Muscle layer of colon (tissue), 2 donors: ENCODE measurements around the gene KRT81.
"Not testable (repeated sequence)": the region's sequence is repeated elsewhere in the genome, so short reads cannot be mapped to it uniquely, and the experiment has no call there.

ENCODE experiments used
- H3K27ac ChIP-seq: one replicate; pipeline ENCODE4 v1.7.0; 2013; ENCODE audit warnings: low read depth, mild to moderate bottlenecking, low read length, moderate library complexity
- H3K27me3 ChIP-seq, 2 donors: one replicate each; pipeline ENCODE4 v1.7.0; 2013; ENCODE audit warnings: low read length in 2 of 2, mild to moderate bottlenecking in 2 of 2; ENCODE audit not compliant: insufficient read depth in 2 of 2, control insufficient read depth in 1 of 2
- H3K36me3 ChIP-seq: one replicate; pipeline ENCODE4 v1.7.0; 2013; ENCODE audit warnings: mild to moderate bottlenecking, low read length; ENCODE audit not compliant: insufficient read depth
- H3K4me1 ChIP-seq: one replicate; pipeline ENCODE4 v1.7.0; 2013; ENCODE audit warnings: mild to moderate bottlenecking, low read length; ENCODE audit not compliant: insufficient read depth
- H3K4me3 ChIP-seq, 2 donors: one replicate each; pipeline ENCODE4 v1.7.0; 2013; ENCODE audit warnings: low read length in 2 of 2, low read depth in 1 of 2, mild to moderate bottlenecking in 1 of 2, moderate library complexity in 1 of 2
- H3K9ac ChIP-seq: one replicate; pipeline ENCODE4 v1.7.0; 2013; ENCODE audit warnings: low read length
- H3K9me3 ChIP-seq: one replicate; pipeline ENCODE4 v1.7.0; 2013; ENCODE audit warnings: mild to moderate bottlenecking, low read length
- donor health status: abdominal sarcoma.
- donor health status: Adenocarcinoma of cecum.

Gene KRT81

DNA sequence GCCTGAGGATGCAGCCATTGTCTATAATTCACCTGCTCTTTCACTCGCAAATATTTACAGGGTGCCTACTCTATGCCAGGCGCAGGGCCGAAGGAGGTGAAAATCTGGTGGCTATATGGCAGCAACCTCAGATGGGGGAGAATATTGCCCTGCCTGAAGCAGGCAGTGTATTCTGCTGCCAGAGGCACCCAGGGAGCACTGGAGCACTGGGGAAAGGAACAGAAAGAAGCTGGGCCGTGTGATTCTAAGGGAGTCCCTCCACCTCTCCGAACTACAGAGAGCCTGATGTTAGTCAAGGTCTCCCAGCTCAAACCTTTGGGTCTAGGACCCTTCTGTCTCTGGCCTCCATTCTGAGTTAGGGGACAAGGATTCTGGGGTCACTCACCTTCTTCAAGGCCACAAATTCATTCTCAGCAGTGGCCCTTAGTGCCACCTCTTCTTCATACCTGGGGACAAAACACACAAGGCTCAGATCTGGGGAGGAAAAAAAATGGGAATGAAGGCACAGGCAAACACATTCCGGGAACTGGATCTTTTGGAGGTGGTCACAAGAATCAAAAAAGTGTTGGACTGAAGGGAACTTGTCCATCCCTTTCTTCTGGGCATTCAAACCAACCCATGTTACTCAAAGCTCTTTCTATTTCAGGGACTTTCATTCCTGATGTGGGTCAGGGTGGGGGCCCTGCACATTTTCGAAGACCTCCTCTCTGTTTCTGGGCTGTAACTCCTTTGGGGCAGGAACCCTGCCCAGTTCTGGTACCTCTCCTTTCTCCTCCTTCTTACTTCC, 36.2 kb downstream of the KRT81 start:
- Histone ChIP-seq H3K27me3 (peaks cover 8 to 27% of the 10 kb centered on the region in 2 donors), H3K4me3 (no peak overlapping the region), H3K9ac (no peak overlapping the region)

GRCh38 chr12:52254180-52254964, 37.0 kb downstream of the KRT81 start:
- peaks cover 8 to 28% of the 10 kb centered on the region in 2 donors for H3K27me3 ChIP-seq
- no peaks in the 10 kb centered on the region for H3K36me3 ChIP-seq
- no peak overlapping the region for H3K9ac ChIP-seq
- peaks cover 2% of the 10 kb centered on the region for H3K4me1 ChIP-seq
- no peaks in the 10 kb centered on the region for H3K9me3 ChIP-seq
- no peak overlapping the region for H3K27ac ChIP-seq
- H3K4me3 ChIP-seq, result no peak overlapping the region

More for the DNA sequence above, 36.2 kb downstream of the KRT81 start:
- Histone ChIP-seq H3K9me3 (no peaks in the 10 kb centered on the region), H3K27ac (no peak overlapping the region), H3K36me3 (no peaks in the 10 kb centered on the region), H3K4me1 (no peaks in the 10 kb centered on the region)

DNA sequence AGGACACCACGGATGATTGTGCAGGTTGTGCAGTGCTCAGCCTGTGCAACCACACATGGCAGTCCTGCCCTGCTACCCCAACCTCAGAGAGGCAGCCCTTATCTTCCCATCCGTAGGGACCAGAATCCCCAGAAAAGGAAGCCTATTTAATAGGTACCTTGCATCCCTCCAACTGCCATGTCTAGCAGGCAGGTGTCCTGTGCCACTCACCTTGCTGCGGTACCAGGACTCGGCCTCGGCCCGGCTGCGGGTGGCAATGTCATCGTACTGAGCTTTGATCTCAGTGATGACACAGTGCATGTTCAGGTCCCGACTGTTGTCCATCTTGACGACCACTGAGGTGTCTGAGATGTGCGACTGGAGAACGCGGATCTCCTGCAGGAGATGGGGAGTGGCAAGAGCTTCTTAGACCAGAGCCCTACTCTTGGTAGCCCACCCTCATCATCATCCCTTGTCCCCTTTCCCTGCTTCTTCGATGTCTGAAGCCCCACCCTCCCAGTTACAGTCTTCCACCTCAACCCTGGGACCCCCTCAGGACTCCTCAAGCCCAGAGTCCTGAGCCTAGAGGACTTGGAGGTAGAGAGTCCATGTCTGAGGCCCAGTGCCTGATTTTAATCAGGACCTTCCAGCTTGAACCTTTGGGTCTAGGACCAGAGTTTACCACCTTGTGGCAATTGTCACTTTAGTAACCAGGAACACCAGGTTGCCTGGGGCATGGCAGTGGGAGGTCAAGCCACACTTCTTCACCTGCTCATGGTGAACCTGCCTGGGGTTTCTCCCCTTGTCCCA, 37.7 kb downstream of the KRT81 start:
- no peaks in the 10 kb centered on the region for H3K36me3 ChIP-seq
- H3K27me3 ChIP-seq, result peaks cover 8 to 25% of the 10 kb centered on the region in 2 donors
- H3K9ac ChIP-seq, result no peak overlapping the region
- no peak overlapping the region for H3K4me3 ChIP-seq
- no peak overlapping the region for H3K27ac ChIP-seq
- no peaks in the 10 kb centered on the region for H3K9me3 ChIP-seq
- peaks cover 10% of the 10 kb centered on the region for H3K4me1 ChIP-seq

DNA sequence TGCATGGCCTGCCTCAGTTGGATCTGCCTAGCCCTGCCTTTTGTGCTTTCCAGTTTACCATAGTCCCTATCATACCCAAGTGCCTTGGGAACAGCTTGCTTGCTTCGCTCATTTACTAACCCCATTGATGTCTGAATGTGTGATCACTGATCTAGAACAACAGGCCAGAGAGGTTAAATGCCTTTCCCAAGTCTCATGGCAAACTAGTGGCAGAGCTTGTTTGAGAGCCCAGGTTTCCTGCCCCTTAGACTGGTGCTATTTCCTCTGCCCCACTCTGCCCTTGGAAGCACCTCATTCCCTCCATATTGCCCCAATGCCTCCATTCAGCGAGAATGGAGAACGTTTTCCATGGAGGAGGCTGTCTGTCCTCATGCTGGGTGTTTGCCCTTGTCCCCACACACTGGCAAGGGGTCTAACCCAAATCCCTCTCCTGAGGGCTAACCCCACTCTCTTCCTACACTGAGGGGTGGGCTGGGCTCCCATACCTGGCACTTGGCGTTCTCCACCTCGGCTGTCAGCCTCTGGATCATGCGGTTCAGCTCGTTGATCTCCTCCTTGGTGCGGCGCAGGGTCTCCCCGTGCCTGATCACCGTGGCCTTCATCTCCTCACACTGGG, 38.5 kb downstream of the KRT81 start:
- Histone ChIP-seq H3K4me3 (no peak overlapping the region), H3K9ac (no peak overlapping the region), H3K36me3 (no peaks in the 10 kb centered on the region), H3K27ac (no peak overlapping the region), H3K27me3 (peaks cover 8 to 18% of the 10 kb centered on the region in 2 donors), H3K9me3 (no peaks in the 10 kb centered on the region), H3K4me1 (peaks cover 16% of the 10 kb centered on the region)

- not testable (repeated sequence) for H3K27ac ChIP-seq, H3K36me3 ChIP-seq, H3K4me3 ChIP-seq, H3K9me3 ChIP-seq, H3K9ac ChIP-seq
- Histone ChIP-seq H3K4me1 (peaks cover 22% of the 10 kb centered on the region), H3K27me3 (peaks cover 6 to 11% of the 10 kb centered on the region in 2 donors)
These were observed 39.1 kb downstream of the KRT81 start for GRCh38 chr12:52252175-52252615.

DNA sequence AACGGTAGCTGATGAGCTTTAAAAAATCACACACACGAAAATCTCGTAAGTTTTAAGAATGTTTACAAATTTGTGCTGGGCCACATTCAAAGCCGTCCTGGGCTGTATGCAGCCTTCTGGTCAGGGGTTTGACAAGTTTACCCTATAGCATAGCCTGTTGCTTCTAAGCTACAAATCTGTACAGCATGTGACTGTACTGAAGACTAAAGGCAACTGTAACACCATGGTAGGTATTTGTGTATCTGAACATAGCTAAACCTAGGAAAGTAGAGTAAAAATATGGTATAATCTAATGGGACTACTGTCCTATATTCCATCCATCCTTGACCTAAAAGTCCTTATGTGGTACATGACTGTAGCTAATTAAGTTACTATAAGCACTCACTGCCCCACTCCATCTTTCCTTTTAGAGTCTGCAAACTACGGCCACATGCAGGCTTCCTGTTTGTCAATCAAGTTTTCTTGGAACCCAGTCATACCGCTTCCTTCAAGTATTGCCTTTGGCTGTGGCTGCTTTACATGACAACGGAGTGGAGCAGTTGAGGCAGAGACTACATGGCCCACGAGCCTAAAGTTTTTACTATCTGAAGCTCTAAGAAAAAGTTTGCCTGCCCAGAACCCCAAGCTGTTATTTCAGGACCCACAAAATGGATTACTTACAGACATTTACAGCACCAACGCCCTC, 39.8 kb downstream of the KRT81 start:
- no peak overlapping the region for H3K27ac ChIP-seq
- H3K4me3 ChIP-seq, result no peak overlapping the region
- peaks cover 0 to 11% of the 10 kb centered on the region in 2 donors for H3K27me3 ChIP-seq
- H3K4me1 ChIP-seq, result peaks cover 23% of the 10 kb centered on the region
- H3K9ac ChIP-seq, result no peak overlapping the region
- no peaks in the 10 kb centered on the region for H3K9me3 ChIP-seq
- H3K36me3 ChIP-seq, result no peaks in the 10 kb centered on the region

DNA sequence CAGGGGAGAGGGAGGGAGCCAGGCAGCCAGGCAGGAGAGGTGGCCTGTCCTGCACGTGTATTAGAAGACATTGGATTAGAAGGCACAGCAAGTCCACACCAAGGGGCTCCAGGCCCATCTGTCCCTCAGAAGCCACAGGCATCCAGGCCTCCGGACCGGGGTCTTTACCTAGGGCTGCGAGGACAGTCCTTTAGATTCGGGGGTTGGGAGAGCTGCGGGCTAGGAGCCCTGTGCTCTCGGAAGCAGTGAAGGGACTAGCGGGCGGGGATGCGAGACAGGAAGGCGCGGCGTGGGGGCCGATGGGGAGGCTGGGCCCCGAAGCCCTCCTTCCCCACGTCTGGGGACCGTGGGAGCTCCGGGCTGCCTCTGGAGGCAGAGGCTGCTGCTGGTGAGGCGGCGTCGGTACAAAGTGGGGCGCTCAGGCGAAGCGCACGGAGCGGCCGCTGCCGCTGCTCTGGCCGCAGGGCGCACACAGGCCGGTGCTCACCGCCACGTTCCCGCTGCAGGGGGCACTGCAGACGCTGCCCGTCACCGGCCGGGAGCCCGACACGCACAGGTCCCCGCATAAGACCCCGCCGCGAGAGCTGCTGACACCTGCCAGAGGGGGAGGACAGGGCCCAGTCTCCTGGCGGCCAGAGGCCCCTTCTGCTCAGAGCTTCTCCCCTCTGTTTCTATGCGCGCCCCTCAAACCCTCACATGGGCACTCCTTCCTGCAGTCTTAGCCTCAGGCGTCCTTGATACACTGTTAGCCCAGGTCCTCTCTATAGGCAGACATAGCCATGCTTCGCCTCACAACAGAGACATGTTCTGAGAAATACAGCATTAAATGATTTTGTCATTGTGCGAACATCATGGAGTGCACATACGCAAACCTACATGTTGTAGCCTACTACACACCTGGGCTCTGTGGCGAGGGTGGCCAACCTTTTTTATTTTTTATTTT, 41.0 kb downstream of the KRT81 start:
- no peak overlapping the region for H3K4me3 ChIP-seq
- no peaks in the 10 kb centered on the region for H3K36me3 ChIP-seq
- peaks cover 0 to 11% of the 10 kb centered on the region in 2 donors for H3K27me3 ChIP-seq
- H3K27ac ChIP-seq, result no peak overlapping the region
- H3K9ac ChIP-seq, result no peak overlapping the region
- peaks cover 23% of the 10 kb centered on the region for H3K4me1 ChIP-seq
- H3K9me3 ChIP-seq, result no peaks in the 10 kb centered on the region

- H3K27ac ChIP-seq, result peak overlapping the region; percentile 67
- peaks cover 30% of the 10 kb centered on the region for H3K4me1 ChIP-seq
- no peak overlapping the region for H3K9ac ChIP-seq
- H3K9me3 ChIP-seq, result no peaks in the 10 kb centered on the region
- no peak overlapping the region for H3K4me3 ChIP-seq
- H3K36me3 ChIP-seq, result no peaks in the 10 kb centered on the region
- H3K27me3 ChIP-seq, result peaks cover 0 to 7% of the 10 kb centered on the region in 2 donors
These were observed 41.8 kb downstream of the KRT81 start for GRCh38 chr12:52249511-52250047.

GRCh38 chr12:52248541-52249461, 42.5 kb downstream of the KRT81 start:
- H3K27ac ChIP-seq, result peak overlapping the region; percentile 67
- H3K36me3 ChIP-seq, result no peaks in the 10 kb centered on the region
- no peak overlapping the region for H3K9ac ChIP-seq
- peaks cover 38% of the 10 kb centered on the region for H3K4me1 ChIP-seq
- H3K27me3 ChIP-seq, result peaks cover 0 to 7% of the 10 kb centered on the region in 2 donors
- no peaks in the 10 kb centered on the region for H3K9me3 ChIP-seq
- no peak overlapping the region for H3K4me3 ChIP-seq
